H1 (cell line): ENCODE measurements around the gene POLR2H. TPM values are rescaled to one million over a fixed set of nuclear protein-coding genes. Genes with fewer than 3 reads are reported as not detected.

Experiments
- CTCF ChIA-PET: fragments of 300-600 bp; sonication (Branson Sonifier 250); formaldehyde crosslinking; loops from one replicate; lab custom pipeline; 2021; ENCODE audit not compliant: partially characterized antibody; lab: Charles Lee
- POLR2A ChIA-PET: fragments of 300-600 bp; sonication (Branson Sonifier 250); formaldehyde crosslinking; loops from one replicate; lab custom pipeline; 2021; ENCODE audit warnings: inconsistent platforms; ENCODE audit not compliant: partially characterized antibody; lab: Charles Lee
- DNase-seq, 2 experiments: peaks; one replicate each; pipeline versions ENCODE4 v3.0.0 to v3.0.0-alpha.2; 2010 to 2022; ENCODE audit warnings: low spot score in 2 of 2, low read depth in 1 of 2, mixed read lengths in 1 of 2
- FAIRE-seq: peaks from 2 replicates; lab custom pipeline; 2011; peaks lifted over from hg19 to GRCh38; lab: Jason Lieb, UNC
- H2AFZ ChIP-seq: 2 replicates; pipeline ENCODE4 v1.8.1; 2012; ENCODE audit warnings: low read length, inconsistent platforms
- H2AK5ac ChIP-seq: 2 replicates; pipeline ENCODE4 v1.6.1; 2013; ENCODE audit warnings: low read depth, low read length
- H2BK120ac ChIP-seq: replicated peaks from 2 replicates; pipeline ENCODE3; 2013; ENCODE audit warnings: low read depth, low read length, inconsistent platforms
- H2BK12ac ChIP-seq: 2 replicates; pipeline ENCODE4 v1.6.1; 2013; ENCODE audit warnings: low read depth, low read length
- H2BK15ac ChIP-seq: 2 replicates; pipeline ENCODE4 v1.6.1; 2013; ENCODE audit warnings: low read length
- H2BK20ac ChIP-seq: 2 replicates; pipeline ENCODE4 v1.6.1; 2013; ENCODE audit warnings: low read length
- H2BK5ac ChIP-seq: 2 replicates; pipeline ENCODE4 v1.6.1; 2013; ENCODE audit warnings: low read depth, low read length
- H3K14ac ChIP-seq: 2 replicates; pipeline ENCODE4 v1.6.1; 2013; ENCODE audit warnings: inconsistent platforms; ENCODE audit not compliant: insufficient read length
- H3K18ac ChIP-seq: 2 replicates; pipeline ENCODE4 v1.6.1; 2013; ENCODE audit warnings: low read length; ENCODE audit errors: extremely low read depth
- H3K23ac ChIP-seq: 2 replicates; pipeline ENCODE4 v1.6.1; 2013; ENCODE audit warnings: inconsistent platforms; ENCODE audit not compliant: insufficient read length
- H3K23me2 ChIP-seq: 2 replicates; pipeline ENCODE4 v1.6.1; 2013; ENCODE audit warnings: low read depth, low read length
- H3K27ac ChIP-seq: 2 replicates; pipeline ENCODE4 v1.6.1; 2011; ENCODE audit warnings: low read depth, low read length, inconsistent platforms
- H3K27me3 ChIP-seq, 4 experiments: replicated peaks in 1 of 4; 1 replicate in 1 of 4; 2 replicates in 3 of 4; pipeline versions ENCODE4 v1.6.1 to v1.8.1; 2011 to 2013; ENCODE audit warnings: low read length in 3 of 4, mild to moderate bottlenecking in 3 of 4, inconsistent platforms in 2 of 4, mixed read lengths in 2 of 4, moderate library complexity in 1 of 4; ENCODE audit not compliant: control insufficient read depth in 3 of 4, insufficient read depth in 3 of 4; ENCODE audit errors: extremely low read depth in 1 of 4
- H3K36me3 ChIP-seq, 4 experiments: 2 replicates each; pipeline versions ENCODE4 v1.6.1 to v1.8.1; 2011 to 2013; ENCODE audit warnings: mild to moderate bottlenecking in 4 of 4, low read length in 3 of 4, moderate library complexity in 2 of 4, control low read depth in 1 of 4, inconsistent platforms in 1 of 4; ENCODE audit not compliant: insufficient read depth in 4 of 4, control insufficient read depth in 2 of 4
- H3K4ac ChIP-seq: replicated peaks from 2 replicates; pipeline ENCODE3; 2013; ENCODE audit warnings: low read length, low read depth, mixed read lengths, inconsistent platforms; ENCODE audit not compliant: insufficient read length
- H3K4me1 ChIP-seq, 4 experiments: replicated peaks in 1 of 4; 1 replicate in 1 of 4; 2 replicates in 3 of 4; pipeline versions ENCODE4 v1.6.1 to v1.8.1; 2011 to 2013; ENCODE audit warnings: low read length in 3 of 4, inconsistent platforms in 2 of 4, mixed read lengths in 1 of 4; ENCODE audit not compliant: insufficient read depth in 4 of 4, control insufficient read depth in 3 of 4
- H3K4me2 ChIP-seq, 2 experiments: 2 replicates each; pipeline versions ENCODE4 v1.6.1 to v1.8.1; 2011 to 2013; ENCODE audit warnings: low read depth in 2 of 2, low read length in 2 of 2, control low read depth in 1 of 2, inconsistent platforms in 1 of 2, mild to moderate bottlenecking in 1 of 2; ENCODE audit not compliant: insufficient read depth in 1 of 2
- H3K4me3 ChIP-seq, 4 experiments: fragments of 200-600, 300-600 bp in 1 of 4; sonication (generic), shearing (Covaris generic), sonication (Bioruptor Twin) in 1 of 4; 2 replicates each; pipeline versions ENCODE4 v1.5.1 to v1.8.1; 2011 to 2016; ENCODE audit warnings: low read length in 4 of 4, low read depth in 3 of 4, control low read depth in 2 of 4, inconsistent platforms in 2 of 4, mild to moderate bottlenecking in 2 of 4, mixed read lengths in 1 of 4, moderate library complexity in 1 of 4; ENCODE audit not compliant: insufficient read depth in 2 of 4; ENCODE audit errors: extremely low read depth in 1 of 4
- H3K56ac ChIP-seq: replicated peaks from 2 replicates; pipeline ENCODE3; 2013; ENCODE audit warnings: low read depth, mild to moderate bottlenecking, mixed read lengths, low read length, inconsistent platforms; ENCODE audit not compliant: insufficient read length
- H3K79me1 ChIP-seq: 2 replicates; pipeline ENCODE4 v1.6.1; 2013; ENCODE audit warnings: low read depth, low read length, control low read depth
- H3K79me2 ChIP-seq, 2 experiments: 2 replicates each; pipeline versions ENCODE4 v1.6.1 to v1.8.1; 2012 to 2013; ENCODE audit warnings: low read length in 2 of 2, mild to moderate bottlenecking in 2 of 2, inconsistent platforms in 1 of 2; ENCODE audit not compliant: insufficient read depth in 2 of 2, control insufficient read depth in 1 of 2
- H3K9ac ChIP-seq, 4 experiments: replicated peaks in 1 of 4; 1 replicate in 1 of 4; 2 replicates in 3 of 4; pipeline versions ENCODE4 v1.6.1 to v1.8.1; 2011 to 2013; ENCODE audit warnings: low read depth in 3 of 4, low read length in 3 of 4, control low read depth in 2 of 4, mild to moderate bottlenecking in 2 of 4, moderate library complexity in 2 of 4, inconsistent platforms in 1 of 4; ENCODE audit errors: extremely low read depth in 1 of 4
- H3K9me3 ChIP-seq, 2 experiments: 2 replicates each; pipeline versions ENCODE4 v1.6.1 to v1.8.1; 2012 to 2013; ENCODE audit warnings: mild to moderate bottlenecking in 2 of 2, moderate library complexity in 2 of 2, control low read depth in 1 of 2, inconsistent platforms in 1 of 2, low read depth in 1 of 2, low read length in 1 of 2, mixed read lengths in 1 of 2; ENCODE audit not compliant: insufficient read depth in 2 of 2
- H4K20me1 ChIP-seq, 2 experiments: replicated peaks in 1 of 2; 2 replicates each; pipeline versions ENCODE3 to v1.8.1; 2011 to 2013; ENCODE audit warnings: inconsistent platforms in 2 of 2, low read length in 2 of 2, mild to moderate bottlenecking in 1 of 2; ENCODE audit not compliant: insufficient read depth in 2 of 2, control insufficient read depth in 1 of 2
- H4K5ac ChIP-seq: 2 replicates; pipeline ENCODE4 v1.6.1; 2013; ENCODE audit warnings: low read length, low read depth, mixed read lengths, inconsistent platforms; ENCODE audit not compliant: insufficient read length
- H4K8ac ChIP-seq: 2 replicates; pipeline ENCODE4 v1.8.0; 2013; ENCODE audit warnings: mild to moderate bottlenecking, moderate library complexity, low read length, inconsistent platforms; ENCODE audit not compliant: insufficient read depth; ENCODE audit errors: extremely low read depth
- H4K91ac ChIP-seq: replicated peaks from 2 replicates; pipeline ENCODE3; 2013; ENCODE audit warnings: low read length, mixed read lengths, inconsistent platforms; ENCODE audit not compliant: insufficient read length
- BACH1 ChIP-seq: IDR thresholded peaks from 2 replicates; pipeline ENCODE4 v1.6.1; 2012; ENCODE audit warnings: low read length, improper control_type of control experiment
- MAX ChIP-seq: IDR thresholded peaks from 2 replicates; pipeline ENCODE4 v1.6.1; 2012; ENCODE audit warnings: inconsistent platforms
- POLR2AphosphoS5 ChIP-seq: IDR thresholded peaks from 2 replicates; pipeline ENCODE4 v1.6.1; 2011; ENCODE audit warnings: low read depth, low read length
- RBBP5 ChIP-seq: IDR thresholded peaks from 2 replicates; pipeline ENCODE4 v1.7.1; 2012; ENCODE audit warnings: low read depth, mild to moderate bottlenecking, inconsistent platforms, low read length, moderate library complexity, borderline replicate concordance
- SRF ChIP-seq: IDR thresholded peaks from 2 replicates; pipeline ENCODE4 v1.6.1; 2011; ENCODE audit warnings: mild to moderate bottlenecking, low read depth, low read length, moderate library complexity
- SUZ12 ChIP-seq: fragments of 200-600 bp; sonication (generic); IDR thresholded peaks from 2 replicates; pipeline ENCODE4 v1.6.1; 2012; ENCODE audit warnings: mild to moderate bottlenecking, inconsistent platforms, low read length, moderate library complexity, mixed read lengths
- TBP ChIP-seq: IDR thresholded peaks from 2 replicates; pipeline ENCODE4 v1.6.1; 2011; ENCODE audit warnings: low read depth, low read length, improper control_type of control experiment
- TEAD4 ChIP-seq: IDR thresholded peaks from 2 replicates; pipeline ENCODE4 v1.6.1; 2012; ENCODE audit warnings: low read depth, low read length, inconsistent platforms, mixed read lengths
- WGBS, 2 experiments: shearing (Covaris generic) in 1 of 2; methylation state at CpG; one replicate each; pipeline versions ENCODE4 v1.1.6 to v1.1.7; 2013 to 2015; ENCODE audit warnings: low lambda C conversion rate in 2 of 2, mixed read lengths in 2 of 2, inconsistent platforms in 1 of 2, low coverage in 1 of 2, missing lambda C conversion rate in 1 of 2; ENCODE audit not compliant: insufficient replicate concordance in 2 of 2, insufficient coverage in 1 of 2, insufficient read length in 1 of 2; ENCODE audit errors: extremely low coverage in 1 of 2, missing lambda C conversion rate in 1 of 2; 5-methylcytosine and 5-hydroxymethylcytosine counted together
- polyA plus RNA-seq, 7 experiments: library from polyadenylated mRNA; depleted of rRNA in 3 of 7; stranded (reverse) in 5 of 7; unstranded in 2 of 7; fragments of >200 nt in 5 of 7; fragments of 200-250 nt in 2 of 7; gene quantifications; 1 replicate in 5 of 7; 2 replicates in 1 of 7; 4 replicates in 1 of 7; pipeline versions ENCODE4 v1.2.1 to v1.2.3, GENCODE V29; 2011 to 2013; ENCODE audit warnings: missing spikeins in 2 of 7, mixed read lengths in 2 of 7
- total RNA-seq: library from RNA; stranded (reverse); fragmentation: NEBNext Ultra II Directional; extraction: Animal tissue kit (Norgen Biotek cat#: 25700); gene quantifications from 2 replicates; pipeline ENCODE4 v1.2.1, GENCODE V29; 2021

POLR2H gene
- total and polyA plus RNA-seq, 2 of the 8 experiments (the other 6 are each of a cell fraction or from before 2014, with no cell fraction given): 113 to 335 TPM

- Histone ChIP-seq H3K4ac (peak overlapping the region; percentile 78), H2AK5ac (no peak overlapping the region; the same call in 1 of the 2 replicates), H2BK12ac (peak overlapping the region; percentile 60; the same call in 1 of the 2 replicates), H3K79me2 (peaks cover 0 to 15% of the 10 kb centered on the region in 2 experiments; a peak in 2 of 4 replicates), H4K8ac (peak overlapping the region; percentile 97; the same call in 1 of the 2 replicates), H3K36me3 (peaks cover 3 to 30% (median 21%) of the 10 kb centered on the region in 4 experiments; a peak in 7 of 8 replicates), H3K9me3 (no peaks in the 10 kb centered on the region), H2BK20ac (no peak overlapping the region), H3K4me2 (peak overlapping the region; percentile 94 to 98), H4K91ac (peak overlapping the region; percentile 3), H3K4me3 (peak overlapping the region; percentile 77 to 88 (median 80)), H3K23me2 (peaks cover 22% of the 10 kb centered on the region), H3K56ac (peak overlapping the region; percentile 51), H4K20me1 (peaks cover 8 to 12% of the 10 kb centered on the region in 2 experiments), H3K4me1 (peaks cover 3 to 18% (median 12%) of the 10 kb centered on the region in 4 experiments), H3K18ac (peak overlapping the region; percentile 17), H3K23ac (no peak overlapping the region), H2BK5ac (peak overlapping the region; percentile 88), H4K5ac (peak overlapping the region; percentile 85), H3K14ac (no peak overlapping the region), H3K27me3 (peaks cover 0 to 8% (median 3%) of the 10 kb centered on the region in 4 experiments; a peak in 3 of 7 replicates), H2AFZ (no peak overlapping the region), H3K27ac (peak overlapping the region; percentile 92), H2BK15ac (0 out of 2 replicates have a peak overlapping the region, but pooled peaks have one; percentile 46), H2BK120ac (no peak overlapping the region), H3K9ac (peak overlapping the region in 3 of 4 experiments; percentile 70 to 92 (median 74); a peak in 6 of 7 replicates), H3K79me1 (0 out of 2 replicates have a peak, but pooled peaks cover 3% of the 10 kb centered on the region)
- WGBS, 2 experiments: 2% methylated on average over 30 of the region's 38 CpGs; no CpG with 5 or more reads in 1 of the 2 experiments
- no peak for FAIRE-seq
- ChIA-PET CTCF (interaction anchor here (0.7 to 7.1 kb wide), 8 partner anchors 8 to 467 kb away, joined by 3 to 47 read pairs (median 4); no protein-coding TSS in a partner anchor), POLR2A (interaction anchor here (0.6 to 5.2 kb wide), 19 partner anchors 10 to 376 kb away, joined by 3 to 32 read pairs (median 4); partner anchors contain the start of gene FAM131A)
- peak in 1 of 2 experiments; percentile 70 for DNase-seq
- TF ChIP-seq TEAD4 (no peak), SRF (no peak), SUZ12 (no peak), RBBP5 (no peak; the same call in 1 of the 2 replicates), POLR2AphosphoS5 (peak; percentile 72), TBP (no peak), BACH1 (no peak), MAX (no peak)
Measured at GRCh38 chr3:184361932-184362667, 590 bp downstream of the POLR2H start.
